Measurements from ENCODE around the gene SNAPC1. TPM values are rescaled to one million over a fixed set of nuclear protein-coding genes. Genes with fewer than 3 reads are reported as not detected.

The SNAPC1 gene
- total RNA-seq, 1 experiment from 2014 or later = 8.6 TPM

DNA sequence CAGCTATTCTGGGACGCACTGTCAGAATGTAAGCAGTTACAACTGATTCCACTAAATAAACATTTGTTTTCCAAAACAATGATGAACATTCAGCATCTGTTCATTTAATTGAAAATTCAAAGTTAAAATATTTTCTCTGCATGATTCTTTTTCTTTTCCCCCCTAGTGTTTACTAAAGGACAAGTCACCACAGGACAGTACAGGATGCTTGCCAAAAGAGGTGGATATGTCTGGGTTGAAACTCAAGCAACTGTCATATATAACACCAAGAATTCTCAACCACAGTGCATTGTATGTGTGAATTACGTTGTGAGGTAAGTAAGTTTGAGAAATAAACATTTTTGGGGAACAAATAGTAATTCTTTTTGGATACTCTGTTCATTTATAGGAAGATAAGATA, 28.2 kb upstream of the SNAPC1 start:
- ATAC-seq (no peak), DNase-seq (ENCODE audit: low read depth, low spot score) (no peak)
- no TSS peak for BruUV-seq (replicated peaks)
- Histone ChIP-seq H3K9me3 (ENCODE audit: control insufficient read depth, insufficient read depth, low read depth, low read length) (no peaks in the 10 kb centered on the region), H3K36me3 (ENCODE audit: control insufficient read depth, insufficient read depth, low read length) (peaks cover 36% of the 10 kb centered on the region), H3K27me3 (ENCODE audit: control insufficient read depth, insufficient read depth, low read length) (no peaks in the 10 kb centered on the region), H3K4me3 (ENCODE audit: low read depth in 2 of 2, low read length in 2 of 2) (no peak overlapping the region), H3K4me1 (ENCODE audit: control insufficient read depth, insufficient read depth, low read length) (no peaks in the 10 kb centered on the region), H3K27ac (ENCODE audit: low read length) (no peak overlapping the region)
- POLR2A ChIA-PET = no interaction called here
- CTCF ChIA-PET = no interaction called here
- intact Hi-C loops (cut with micrococcal nuclease; ENCODE audit: unreplicated experiment) = loop anchor here (5.0 kb wide), 1 partner anchor 272 kb away; no protein-coding TSS in a partner anchor
- in situ Hi-C loops (cut with HindIII; ENCODE audit: low pct_unique_long_range_greater_than_20kb, low sequenced_read_pairs) = no loop called here
- TF ChIP-seq, protein P1, sequence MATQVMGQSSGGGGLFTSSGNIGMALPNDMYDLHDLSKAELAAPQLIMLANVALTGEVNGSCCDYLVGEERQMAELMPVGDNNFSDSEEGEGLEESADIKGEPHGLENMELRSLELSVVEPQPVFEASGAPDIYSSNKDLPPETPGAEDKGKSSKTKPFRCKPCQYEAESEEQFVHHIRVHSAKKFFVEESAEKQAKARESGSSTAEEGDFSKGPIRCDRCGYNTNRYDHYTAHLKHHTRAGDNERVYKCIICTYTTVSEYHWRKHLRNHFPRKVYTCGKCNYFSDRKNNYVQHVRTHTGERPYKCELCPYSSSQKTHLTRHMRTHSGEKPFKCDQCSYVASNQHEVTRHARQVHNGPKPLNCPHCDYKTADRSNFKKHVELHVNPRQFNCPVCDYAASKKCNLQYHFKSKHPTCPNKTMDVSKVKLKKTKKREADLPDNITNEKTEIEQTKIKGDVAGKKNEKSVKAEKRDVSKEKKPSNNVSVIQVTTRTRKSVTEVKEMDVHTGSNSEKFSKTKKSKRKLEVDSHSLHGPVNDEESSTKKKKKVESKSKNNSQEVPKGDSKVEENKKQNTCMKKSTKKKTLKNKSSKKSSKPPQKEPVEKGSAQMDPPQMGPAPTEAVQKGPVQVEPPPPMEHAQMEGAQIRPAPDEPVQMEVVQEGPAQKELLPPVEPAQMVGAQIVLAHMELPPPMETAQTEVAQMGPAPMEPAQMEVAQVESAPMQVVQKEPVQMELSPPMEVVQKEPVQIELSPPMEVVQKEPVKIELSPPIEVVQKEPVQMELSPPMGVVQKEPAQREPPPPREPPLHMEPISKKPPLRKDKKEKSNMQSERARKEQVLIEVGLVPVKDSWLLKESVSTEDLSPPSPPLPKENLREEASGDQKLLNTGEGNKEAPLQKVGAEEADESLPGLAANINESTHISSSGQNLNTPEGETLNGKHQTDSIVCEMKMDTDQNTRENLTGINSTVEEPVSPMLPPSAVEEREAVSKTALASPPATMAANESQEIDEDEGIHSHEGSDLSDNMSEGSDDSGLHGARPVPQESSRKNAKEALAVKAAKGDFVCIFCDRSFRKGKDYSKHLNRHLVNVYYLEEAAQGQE (IDR thresholded peaks at IDR 0.05; ENCODE audit: insufficient read depth in 1 of 2, low read depth in 2 of 2, low read length in 1 of 2) = no peak
- TF ChIP-seq SIN3A (IDR thresholded peaks at IDR 0.05; ENCODE audit: borderline replicate concordance, insufficient read depth, low read depth, low read length) (no peak), TCF7L2 (IDR thresholded peaks at IDR 0.05; ENCODE audit: low read depth, low read length) (no peak), POLR2AphosphoS5 (IDR thresholded peaks at IDR 0.05; ENCODE audit: low read depth, low read length) (no peak)
- TF ChIP-seq, protein P2, sequence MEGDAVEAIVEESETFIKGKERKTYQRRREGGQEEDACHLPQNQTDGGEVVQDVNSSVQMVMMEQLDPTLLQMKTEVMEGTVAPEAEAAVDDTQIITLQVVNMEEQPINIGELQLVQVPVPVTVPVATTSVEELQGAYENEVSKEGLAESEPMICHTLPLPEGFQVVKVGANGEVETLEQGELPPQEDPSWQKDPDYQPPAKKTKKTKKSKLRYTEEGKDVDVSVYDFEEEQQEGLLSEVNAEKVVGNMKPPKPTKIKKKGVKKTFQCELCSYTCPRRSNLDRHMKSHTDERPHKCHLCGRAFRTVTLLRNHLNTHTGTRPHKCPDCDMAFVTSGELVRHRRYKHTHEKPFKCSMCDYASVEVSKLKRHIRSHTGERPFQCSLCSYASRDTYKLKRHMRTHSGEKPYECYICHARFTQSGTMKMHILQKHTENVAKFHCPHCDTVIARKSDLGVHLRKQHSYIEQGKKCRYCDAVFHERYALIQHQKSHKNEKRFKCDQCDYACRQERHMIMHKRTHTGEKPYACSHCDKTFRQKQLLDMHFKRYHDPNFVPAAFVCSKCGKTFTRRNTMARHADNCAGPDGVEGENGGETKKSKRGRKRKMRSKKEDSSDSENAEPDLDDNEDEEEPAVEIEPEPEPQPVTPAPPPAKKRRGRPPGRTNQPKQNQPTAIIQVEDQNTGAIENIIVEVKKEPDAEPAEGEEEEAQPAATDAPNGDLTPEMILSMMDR (IDR thresholded peaks at IDR 0.05) = no peak

DNA sequence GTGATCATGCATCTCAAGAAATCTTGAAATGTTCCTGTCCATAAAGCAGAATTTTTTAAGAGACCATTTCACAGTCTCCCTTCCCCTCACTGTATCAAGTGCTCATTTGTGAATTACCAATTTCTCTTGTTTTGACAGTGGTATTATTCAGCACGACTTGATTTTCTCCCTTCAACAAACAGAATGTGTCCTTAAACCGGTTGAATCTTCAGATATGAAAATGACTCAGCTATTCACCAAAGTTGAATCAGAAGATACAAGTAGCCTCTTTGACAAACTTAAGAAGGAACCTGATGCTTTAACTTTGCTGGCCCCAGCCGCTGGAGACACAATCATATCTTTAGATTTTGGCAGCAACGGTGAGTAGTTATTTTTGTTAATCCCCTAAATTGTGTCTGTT, 25.5 kb upstream of the SNAPC1 start:
- Histone ChIP-seq H3K27me3 (ENCODE audit: control insufficient read depth, insufficient read depth, low read length) (no peaks in the 10 kb centered on the region), H3K27ac (ENCODE audit: low read length) (no peak overlapping the region), H3K36me3 (ENCODE audit: control insufficient read depth, insufficient read depth, low read length) (peaks cover 34% of the 10 kb centered on the region), H3K4me3 (ENCODE audit: low read depth in 2 of 2, low read length in 2 of 2) (no peak overlapping the region), H3K9me3 (ENCODE audit: control insufficient read depth, insufficient read depth, low read depth, low read length) (no peaks in the 10 kb centered on the region), H3K4me1 (ENCODE audit: control insufficient read depth, insufficient read depth, low read length) (no peaks in the 10 kb centered on the region)
- POLR2A ChIA-PET = no interaction called here
- in situ Hi-C loops (cut with HindIII; ENCODE audit: low pct_unique_long_range_greater_than_20kb, low sequenced_read_pairs) (no loop called here), intact Hi-C loops (cut with micrococcal nuclease; ENCODE audit: unreplicated experiment) (no loop called here)
- no peak for DNase-seq (ENCODE audit: low read depth, low spot score)
- CTCF ChIA-PET = no interaction called here
- no peak for ATAC-seq
- TF ChIP-seq, protein P1 (IDR thresholded peaks at IDR 0.05; ENCODE audit: insufficient read depth in 1 of 2, low read depth in 2 of 2, low read length in 1 of 2) = no peak
- TF ChIP-seq POLR2AphosphoS5 (IDR thresholded peaks at IDR 0.05; ENCODE audit: low read depth, low read length) = no peak
- TF ChIP-seq, protein P2 (IDR thresholded peaks at IDR 0.05) = no peak
- no peak for TF ChIP-seq SIN3A (IDR thresholded peaks at IDR 0.05; ENCODE audit: borderline replicate concordance, insufficient read depth, low read depth, low read length)
- no peak for TF ChIP-seq TCF7L2 (IDR thresholded peaks at IDR 0.05; ENCODE audit: low read depth, low read length)
- BruUV-seq (replicated peaks) = no TSS peak
